ENCODE measurements around the gene PIK3R6. TPM values are rescaled to one million over a fixed set of nuclear protein-coding genes. Genes with fewer than 3 reads are reported as not detected.

PIK3R6 gene
- total RNA-seq, 3 donors from 2014 or later (not counting 1 experiment from before 2014, with no cell fraction given), result 0.84 to 6.3 (median 1.4) TPM

- Histone ChIP-seq H3K27me3 (ENCODE audit: control insufficient read depth, insufficient read depth, low read length) (no peaks in the 10 kb centered on the region), H3K36me3 (ENCODE audit: control insufficient read depth, insufficient read depth, low read length) (no peaks in the 10 kb centered on the region), H3K9me3 (ENCODE audit: control insufficient read depth, insufficient read depth, low read length) (no peaks in the 10 kb centered on the region), H3K4me1 (ENCODE audit: control insufficient read depth, insufficient read depth, low read length) (no peaks in the 10 kb centered on the region), H3K27ac (ENCODE audit: low read length) (no peak overlapping the region), H3K4me3 (ENCODE audit: low read length) (no peak overlapping the region)
- ATAC-seq (no peak), DNase-seq (no peak)
- H3K36me3 Mint-ChIP-seq, result no peaks in the 10 kb centered on the region
- WGBS (ENCODE audit: insufficient coverage), result 81% methylated on average over 4 of the region's 5 CpGs
- no peak overlapping the region for H3K27ac Mint-ChIP-seq
- intact Hi-C loops (cut with micrococcal nuclease), result no loop called here
- no peak overlapping the region for H3K4me3 Mint-ChIP-seq
- TF ChIP-seq, protein P1, sequence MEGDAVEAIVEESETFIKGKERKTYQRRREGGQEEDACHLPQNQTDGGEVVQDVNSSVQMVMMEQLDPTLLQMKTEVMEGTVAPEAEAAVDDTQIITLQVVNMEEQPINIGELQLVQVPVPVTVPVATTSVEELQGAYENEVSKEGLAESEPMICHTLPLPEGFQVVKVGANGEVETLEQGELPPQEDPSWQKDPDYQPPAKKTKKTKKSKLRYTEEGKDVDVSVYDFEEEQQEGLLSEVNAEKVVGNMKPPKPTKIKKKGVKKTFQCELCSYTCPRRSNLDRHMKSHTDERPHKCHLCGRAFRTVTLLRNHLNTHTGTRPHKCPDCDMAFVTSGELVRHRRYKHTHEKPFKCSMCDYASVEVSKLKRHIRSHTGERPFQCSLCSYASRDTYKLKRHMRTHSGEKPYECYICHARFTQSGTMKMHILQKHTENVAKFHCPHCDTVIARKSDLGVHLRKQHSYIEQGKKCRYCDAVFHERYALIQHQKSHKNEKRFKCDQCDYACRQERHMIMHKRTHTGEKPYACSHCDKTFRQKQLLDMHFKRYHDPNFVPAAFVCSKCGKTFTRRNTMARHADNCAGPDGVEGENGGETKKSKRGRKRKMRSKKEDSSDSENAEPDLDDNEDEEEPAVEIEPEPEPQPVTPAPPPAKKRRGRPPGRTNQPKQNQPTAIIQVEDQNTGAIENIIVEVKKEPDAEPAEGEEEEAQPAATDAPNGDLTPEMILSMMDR (IDR thresholded peaks at IDR 0.05), result no peak
- H3K27me3 Mint-ChIP-seq (ENCODE audit: low read depth in 2 of 2), result peaks cover 0 to 2% of the 10 kb centered on the region in 2 donors
- H3K4me1 Mint-ChIP-seq, result peaks cover 0 to 3% of the 10 kb centered on the region in 2 donors
- H3K9me3 Mint-ChIP-seq, result no peaks in the 10 kb centered on the region
Measured at GRCh38 chr17:8822401-8823035, 45.0 kb downstream of the PIK3R6 start.

DNA sequence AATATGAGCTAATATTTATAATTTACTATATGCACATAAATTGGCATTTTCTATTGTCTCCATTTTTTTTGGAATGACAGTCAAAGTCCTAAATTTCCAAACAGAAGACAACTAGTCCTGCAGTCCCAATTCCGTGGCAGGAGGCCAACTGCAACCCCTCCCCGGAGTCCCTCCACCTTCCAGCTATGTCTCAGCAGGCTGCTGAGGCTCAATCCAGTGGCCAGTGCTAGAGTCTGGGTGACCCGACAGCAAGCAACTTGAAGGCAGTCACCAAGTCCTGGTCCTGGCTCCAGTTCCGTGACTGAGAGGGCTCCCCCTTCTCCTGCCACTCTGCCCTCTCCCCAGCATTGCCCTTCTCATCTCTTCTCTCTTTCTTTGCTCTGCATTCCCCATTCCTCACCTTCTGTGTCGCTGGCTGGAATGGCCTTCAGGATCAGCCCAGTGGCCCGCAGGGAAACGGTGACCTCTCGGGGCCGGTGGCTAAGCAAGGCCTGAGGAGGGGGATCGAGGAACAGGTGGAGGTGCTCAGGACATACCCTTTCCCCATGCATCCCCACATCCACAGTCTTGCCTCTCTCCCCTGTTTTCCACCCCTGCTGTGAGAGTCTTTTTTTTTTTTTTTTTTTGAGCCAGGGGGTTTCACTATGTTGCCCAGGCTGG lies 45.9 kb downstream of the PIK3R6 start:
- no peaks in the 10 kb centered on the region for H3K4me1 Mint-ChIP-seq
- Histone ChIP-seq H3K27me3 (ENCODE audit: control insufficient read depth, insufficient read depth, low read length) (no peaks in the 10 kb centered on the region), H3K9me3 (ENCODE audit: control insufficient read depth, insufficient read depth, low read length) (no peaks in the 10 kb centered on the region), H3K27ac (ENCODE audit: low read length) (no peak overlapping the region), H3K36me3 (ENCODE audit: control insufficient read depth, insufficient read depth, low read length) (no peaks in the 10 kb centered on the region), H3K4me1 (ENCODE audit: control insufficient read depth, insufficient read depth, low read length) (no peaks in the 10 kb centered on the region), H3K4me3 (ENCODE audit: low read length) (no peak overlapping the region)
- no peak overlapping the region for H3K27ac Mint-ChIP-seq
- TF ChIP-seq, protein P1 (IDR thresholded peaks at IDR 0.05), result no peak
- DNase-seq (no peak), ATAC-seq (no peak)
- H3K36me3 Mint-ChIP-seq, result no peaks in the 10 kb centered on the region
- intact Hi-C loops (cut with micrococcal nuclease), result no loop called here
- H3K9me3 Mint-ChIP-seq, result no peaks in the 10 kb centered on the region
- peaks cover 0 to 2% of the 10 kb centered on the region in 2 donors for H3K27me3 Mint-ChIP-seq (ENCODE audit: low read depth in 2 of 2)
- WGBS (ENCODE audit: insufficient coverage), result 96% methylated on average over 10 of the region's 10 CpGs
- H3K4me3 Mint-ChIP-seq, result no peak overlapping the region

DNA sequence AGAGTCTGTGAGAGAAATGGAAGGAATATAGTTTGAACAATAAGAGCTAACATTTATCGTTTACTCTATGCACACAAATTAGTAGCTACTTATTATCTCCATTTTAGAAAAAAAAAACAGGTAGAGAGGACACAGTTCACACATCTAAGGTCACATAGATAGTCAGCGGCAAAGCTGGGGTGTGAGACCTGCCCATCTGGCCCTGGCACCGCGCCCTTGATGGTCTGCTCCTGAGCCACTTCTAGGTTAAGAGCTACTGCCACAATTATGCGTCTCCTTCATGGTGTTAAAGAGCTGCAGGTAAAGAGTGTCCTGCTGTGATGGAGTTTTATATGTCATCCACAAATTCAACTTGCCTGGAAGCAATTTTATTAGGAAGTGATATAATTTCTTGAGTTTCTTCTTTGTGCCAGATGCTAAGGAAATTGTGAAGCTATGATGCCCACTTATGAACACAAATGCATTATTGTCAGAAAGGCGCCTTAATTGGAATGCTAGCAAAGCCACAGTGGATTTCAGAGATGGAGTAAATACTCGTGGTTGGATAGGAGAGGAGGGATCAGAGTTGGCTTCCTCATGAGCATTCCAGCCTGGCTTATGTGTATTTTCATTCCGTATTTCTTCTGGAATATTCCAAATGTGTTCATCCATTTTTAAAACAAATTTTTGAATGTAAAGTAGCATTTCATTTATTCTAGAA lies 47.0 kb downstream of the PIK3R6 start:
- no peaks in the 10 kb centered on the region for H3K4me1 ChIP-seq (ENCODE audit: control insufficient read depth, insufficient read depth, low read length)
- TF ChIP-seq, protein P1 (IDR thresholded peaks at IDR 0.05), result no peak
- no peaks in the 10 kb centered on the region for H3K9me3 Mint-ChIP-seq
- H3K4me3 Mint-ChIP-seq, result no peak overlapping the region
- peaks cover 0 to 2% of the 10 kb centered on the region in 2 donors for H3K27me3 Mint-ChIP-seq (ENCODE audit: low read depth in 2 of 2)
- H3K4me3 ChIP-seq (ENCODE audit: low read length), result no peak overlapping the region
- no peak overlapping the region for H3K27ac ChIP-seq (ENCODE audit: low read length)
- DNase-seq, result no peak
- no peak for ATAC-seq
- H3K36me3 Mint-ChIP-seq, result no peaks in the 10 kb centered on the region
- no peaks in the 10 kb centered on the region for H3K9me3 ChIP-seq (ENCODE audit: control insufficient read depth, insufficient read depth, low read length)
- H3K27ac Mint-ChIP-seq, result no peak overlapping the region
- H3K4me1 Mint-ChIP-seq, result no peaks in the 10 kb centered on the region
- no peaks in the 10 kb centered on the region for H3K36me3 ChIP-seq (ENCODE audit: control insufficient read depth, insufficient read depth, low read length)
- H3K27me3 ChIP-seq (ENCODE audit: control insufficient read depth, insufficient read depth, low read length), result no peaks in the 10 kb centered on the region
- 96% methylated on average over 7 of the region's 8 CpGs for WGBS (ENCODE audit: insufficient coverage)
- intact Hi-C loops (cut with micrococcal nuclease), result no loop called here

Measured in natural killer cell (primary cell).